Vagina (tissue), 2 donors: ENCODE measurements around the gene ARID1A. TPM values are rescaled to one million over a fixed set of nuclear protein-coding genes. Genes with fewer than 3 reads are reported as not detected.
A peak's percentile ranks its signal among the peaks of the same experiment; 100 is the strongest.

Experiments used
- DNase-seq, 2 donors: peaks; one replicate each; pipeline ENCODE4 v3.0.0-alpha.2; 2017; ENCODE audit errors: extremely low spot score in 2 of 2
- H3K27ac ChIP-seq: fragments of 200-600 bp; sonication (generic); one replicate; pipeline ENCODE4 v1.5.1; 2019
- H3K27me3 ChIP-seq: fragments of 200-600 bp; sonication (generic); one replicate; pipeline ENCODE4 v1.5.1; 2019
- H3K36me3 ChIP-seq, 2 donors: fragments of 200-600 bp; sonication (generic); one replicate each; pipeline ENCODE4 v1.5.1; 2017 to 2019
- H3K4me1 ChIP-seq: fragments of 200-600 bp; sonication (generic); one replicate; pipeline ENCODE4 v1.5.1; 2019
- H3K4me3 ChIP-seq, 2 donors: fragments of 200-600 bp; sonication (generic); 1 replicate in 1 of 2; 2 replicates in 1 of 2; pipeline ENCODE4 v1.5.1; 2016 to 2019
- H3K9me3 ChIP-seq: fragments of 200-600 bp; sonication (generic); one replicate; pipeline ENCODE4 v1.5.1; 2019
- CTCF ChIP-seq, 3 experiments: fragments of 450-650 bp in 2 of 3; fragments of 200-600 bp in 1 of 3; sonication (generic) in 1 of 3; IDR thresholded peaks; one replicate each; pipeline ENCODE4 v1.5.1; 2017 to 2019; ENCODE audit warnings: antibody characterized with exemption in 3 of 3, mild to moderate bottlenecking in 2 of 3, moderate library complexity in 2 of 3
- POLR2A ChIP-seq, 2 donors: fragments of 450-650 bp; IDR thresholded peaks; one replicate each; pipeline ENCODE4 v1.6.1; 2017; ENCODE audit warnings: antibody characterized with exemption in 2 of 2, mild to moderate bottlenecking in 2 of 2, moderate library complexity in 2 of 2
- POLR2AphosphoS5 ChIP-seq, 2 donors: sonication (generic); formaldehyde crosslinking; IDR thresholded peaks; one replicate each; pipeline ENCODE4 v1.9.0; 2017; ENCODE audit warnings: antibody characterized with exemption in 2 of 2, mild to moderate bottlenecking in 2 of 2, low read depth in 1 of 2; ENCODE audit not compliant: insufficient read depth in 1 of 2
- intact Hi-C: fragments of 100-400 bp; cut with DNase I; formaldehyde crosslinking; loops from one replicate; pipeline ENCODE4 v1.15.1; 2023
- total RNA-seq: library from RNA; depleted of rRNA; stranded (reverse); fragments of >200 nt; gene quantifications from one replicate; pipeline ENCODE4 v1.2.3, GENCODE V29; 2016

The ARID1A gene
- total RNA-seq, 1 donor from 2014 or later: 91.6 TPM

GRCh38 chr1:26705788-26706311 lies 10.0 kb downstream of the ARID1A start:
- DNase-seq: no peak
- intact Hi-C loops: loop anchor here (5.0 kb wide), 1 partner anchor 71 kb away; no protein-coding TSS in a partner anchor
- Histone ChIP-seq H3K27ac (no peak overlapping the region), H3K4me1 (peaks cover 96% of the 10 kb centered on the region), H3K4me3 (peak overlapping the region in 1 of 2 donors; percentile 10), H3K27me3 (no peaks in the 10 kb centered on the region), H3K9me3 (no peaks in the 10 kb centered on the region), H3K36me3 (peaks cover 0 to 5% of the 10 kb centered on the region in 2 donors)
- no peak for TF ChIP-seq POLR2A (IDR thresholded peaks at IDR 0.05)
- no peak for TF ChIP-seq POLR2AphosphoS5 (IDR thresholded peaks at IDR 0.05; ENCODE audit: insufficient read depth in 1 of 2, low read depth in 1 of 2)
- no peak for TF ChIP-seq CTCF (IDR thresholded peaks at IDR 0.05)

- Histone ChIP-seq H3K27me3 (no peaks in the 10 kb centered on the region), H3K36me3 (peaks cover 0 to 5% of the 10 kb centered on the region in 2 donors), H3K4me3 (peak overlapping the region in 1 of 2 donors; percentile 10), H3K9me3 (no peaks in the 10 kb centered on the region), H3K27ac (no peak overlapping the region), H3K4me1 (peaks cover 96% of the 10 kb centered on the region)
- no peak for DNase-seq
- no peak for TF ChIP-seq POLR2AphosphoS5 (IDR thresholded peaks at IDR 0.05; ENCODE audit: insufficient read depth in 1 of 2, low read depth in 1 of 2)
- no peak for TF ChIP-seq CTCF (IDR thresholded peaks at IDR 0.05)
- TF ChIP-seq POLR2A (IDR thresholded peaks at IDR 0.05): no peak
- intact Hi-C loops: loop anchor here (5.0 kb wide), 1 partner anchor 71 kb away; no protein-coding TSS in a partner anchor
Measured at GRCh38 chr1:26706315-26706714, 10.5 kb downstream of the ARID1A start.

GRCh38 chr1:26710811-26711210 lies 15.0 kb downstream of the ARID1A start:
- Histone ChIP-seq H3K27me3 (no peaks in the 10 kb centered on the region), H3K4me1 (peaks cover 96% of the 10 kb centered on the region), H3K9me3 (no peaks in the 10 kb centered on the region), H3K4me3 (no peak overlapping the region), H3K27ac (no peak overlapping the region), H3K36me3 (peaks cover 0 to 5% of the 10 kb centered on the region in 2 donors)
- DNase-seq: no peak
- no peak for TF ChIP-seq POLR2AphosphoS5 (IDR thresholded peaks at IDR 0.05; ENCODE audit: insufficient read depth in 1 of 2, low read depth in 1 of 2)
- TF ChIP-seq POLR2A (IDR thresholded peaks at IDR 0.05): no peak
- TF ChIP-seq CTCF (IDR thresholded peaks at IDR 0.05): no peak
- intact Hi-C loops: no loop called here

GRCh38 chr1:26711777-26712176 lies 16.0 kb downstream of the ARID1A start:
- Histone ChIP-seq H3K27ac (no peak overlapping the region), H3K4me3 (no peak overlapping the region), H3K36me3 (peaks cover 0 to 5% of the 10 kb centered on the region in 2 donors), H3K4me1 (peaks cover 96% of the 10 kb centered on the region), H3K27me3 (no peaks in the 10 kb centered on the region), H3K9me3 (no peaks in the 10 kb centered on the region)
- no peak for TF ChIP-seq POLR2AphosphoS5 (IDR thresholded peaks at IDR 0.05; ENCODE audit: insufficient read depth in 1 of 2, low read depth in 1 of 2)
- TF ChIP-seq CTCF (IDR thresholded peaks at IDR 0.05): no peak
- TF ChIP-seq POLR2A (IDR thresholded peaks at IDR 0.05): no peak
- intact Hi-C loops: no loop called here
- no peak for DNase-seq

- no peaks in the 10 kb centered on the region for H3K9me3 ChIP-seq
- TF ChIP-seq CTCF (IDR thresholded peaks at IDR 0.05) (no peak), POLR2A (IDR thresholded peaks at IDR 0.05) (no peak), POLR2AphosphoS5 (IDR thresholded peaks at IDR 0.05; ENCODE audit: insufficient read depth in 1 of 2, low read depth in 1 of 2) (peak in 1 of 2 donors; percentile 15)
- H3K4me3 ChIP-seq: no peak overlapping the region
- DNase-seq: no peak
- H3K4me1 ChIP-seq: peaks cover 94% of the 10 kb centered on the region
- intact Hi-C loops: no loop called here
- no peaks in the 10 kb centered on the region for H3K27me3 ChIP-seq
- no peaks in the 10 kb centered on the region for H3K36me3 ChIP-seq
- no peak overlapping the region for H3K27ac ChIP-seq
Measured at GRCh38 chr1:26717017-26717491, 21.2 kb downstream of the ARID1A start.
